Neural progenitor cell (in vitro differentiated cells): ENCODE measurements around the gene TRIM3. TPM values are rescaled to one million over a fixed set of nuclear protein-coding genes. Genes with fewer than 3 reads are reported as not detected.

ENCODE experiments used
- DNase-seq: peaks from one replicate; pipeline ENCODE4 v3.0.0-alpha.2; 2016; ENCODE audit warnings: low spot score
- H2AFZ ChIP-seq: fragments of 200-600 bp; sonication (generic); replicated peaks from 2 replicates; pipeline ENCODE4 v1.6.1; 2016; ENCODE audit warnings: antibody characterized with exemption
- H3F3A ChIP-seq: fragments of 200-600 bp; sonication (generic); 2 replicates; pipeline ENCODE4 v1.6.1; 2016; ENCODE audit warnings: antibody characterized with exemption, low read depth
- H3K27ac ChIP-seq: fragments of 200-600 bp; sonication (generic); 2 replicates; pipeline ENCODE4 v1.5.1; 2016; ENCODE audit warnings: mild to moderate bottlenecking
- H3K27me3 ChIP-seq: fragments of 200-600 bp; sonication (generic); 2 replicates; pipeline ENCODE4 v1.6.1; 2016; ENCODE audit warnings: mild to moderate bottlenecking, moderate library complexity
- H3K36me3 ChIP-seq: fragments of 200-600 bp; sonication (generic); 2 replicates; pipeline ENCODE4 v1.5.1; 2016
- H3K4me1 ChIP-seq: fragments of 200-600 bp; sonication (generic); 2 replicates; pipeline ENCODE4 v1.6.1; 2016; ENCODE audit warnings: mixed run types
- H3K4me2 ChIP-seq: fragments of 200-600 bp; sonication (generic); 2 replicates; pipeline ENCODE4 v1.6.1; 2016
- H3K4me3 ChIP-seq: fragments of 200-600 bp; sonication (generic); 2 replicates; pipeline ENCODE4 v1.5.1; 2016
- H3K79me2 ChIP-seq: fragments of 200-600 bp; sonication (generic); 2 replicates; pipeline ENCODE4 v1.6.1; 2016; ENCODE audit warnings: low read depth
- H3K9ac ChIP-seq: fragments of 200-600 bp; sonication (generic); 2 replicates; pipeline ENCODE4 v1.6.1; 2016
- H3K9me3 ChIP-seq: fragments of 200-600 bp; sonication (generic); 2 replicates; pipeline ENCODE4 v1.5.1; 2016; ENCODE audit warnings: low read depth
- H4K20me1 ChIP-seq: fragments of 200-600 bp; sonication (generic); 2 replicates; pipeline ENCODE4 v1.6.1; 2016; ENCODE audit warnings: low read depth
- H3K27ac Mint-ChIP-seq: 3 replicates; pipeline ENCODE4 v1.8.0; 2021; ENCODE audit warnings: mixed read lengths
- H3K27me3 Mint-ChIP-seq: 2 replicates; pipeline ENCODE4 v1.8.0; 2022; ENCODE audit warnings: low read depth, mild to moderate bottlenecking, inconsistent platforms, moderate library complexity, mixed read lengths; ENCODE audit not compliant: insufficient read depth
- H3K36me3 Mint-ChIP-seq: 3 replicates; pipeline ENCODE4 v1.8.0; 2021; ENCODE audit warnings: mixed read lengths
- H3K4me1 Mint-ChIP-seq: 3 replicates; pipeline ENCODE4 v1.8.0; 2021; ENCODE audit warnings: mixed read lengths
- H3K4me3 Mint-ChIP-seq: 3 replicates; pipeline ENCODE4 v1.8.0; 2021; ENCODE audit warnings: mild to moderate bottlenecking, moderate library complexity, mixed read lengths
- H3K9me3 Mint-ChIP-seq: 3 replicates; pipeline ENCODE4 v1.8.0; 2020; ENCODE audit warnings: mixed read lengths
- CTCF ChIP-seq: fragments of 200-600 bp; sonication (generic); IDR thresholded peaks from 2 replicates; pipeline ENCODE4 v1.5.1; 2017; ENCODE audit warnings: antibody characterized with exemption, mild to moderate bottlenecking
- EZH2 ChIP-seq: fragments of 200-600 bp; sonication (generic); IDR thresholded peaks from 2 replicates; pipeline ENCODE4 v1.6.1; 2017; ENCODE audit warnings: antibody characterized with exemption, mild to moderate bottlenecking, moderate library complexity
- EZH2phosphoT487 ChIP-seq: fragments of 200-600 bp; sonication (generic); IDR thresholded peaks from 2 replicates; pipeline ENCODE4 v1.6.1; 2017; ENCODE audit warnings: antibody characterized with exemption
- total RNA-seq: library from RNA; depleted of rRNA; stranded (reverse); fragments of >200 nt; gene quantifications from 2 replicates; pipeline ENCODE4 v1.2.3, GENCODE V29; 2015; ENCODE audit warnings: low replicate concordance

TRIM3 gene
- total RNA-seq, 1 donor from 2014 or later: 16.1 TPM

GRCh38 chr11:6448574-6448973 is 25.2 kb downstream of the TRIM3 start:
- Histone ChIP-seq H3K79me2 (no peaks in the 10 kb centered on the region), H3K9me3 (no peaks in the 10 kb centered on the region), H4K20me1 (no peaks in the 10 kb centered on the region), H3K4me3 (no peak overlapping the region), H2AFZ (no peak overlapping the region), H3K4me2 (no peak overlapping the region), H3F3A (no peaks in the 10 kb centered on the region), H3K4me1 (no peaks in the 10 kb centered on the region), H3K27me3 (no peaks in the 10 kb centered on the region), H3K27ac (no peak overlapping the region), H3K9ac (no peak overlapping the region), H3K36me3 (no peaks in the 10 kb centered on the region)
- no peaks in the 10 kb centered on the region for H3K9me3 Mint-ChIP-seq
- H3K36me3 Mint-ChIP-seq: no peaks in the 10 kb centered on the region
- H3K27me3 Mint-ChIP-seq: no peaks in the 10 kb centered on the region
- no peak for TF ChIP-seq EZH2
- no peak for TF ChIP-seq CTCF
- no peak for TF ChIP-seq EZH2phosphoT487
- no peaks in the 10 kb centered on the region for H3K4me1 Mint-ChIP-seq
- no peak overlapping the region for H3K27ac Mint-ChIP-seq
- H3K4me3 Mint-ChIP-seq: no peak overlapping the region
- no peak for DNase-seq

GRCh38 chr11:6443269-6444003 is 30.3 kb downstream of the TRIM3 start:
- no peak for TF ChIP-seq EZH2
- TF ChIP-seq CTCF: peak; percentile 82
- H3K27ac ChIP-seq: no peak overlapping the region
- no peak overlapping the region for H3K4me3 ChIP-seq
- no peaks in the 10 kb centered on the region for H3K4me1 ChIP-seq
- peak; percentile 72 for DNase-seq
- Mint-ChIP-seq H3K27ac (no peak overlapping the region), H3K36me3 (no peaks in the 10 kb centered on the region), H3K27me3 (no peaks in the 10 kb centered on the region), H3K4me1 (no peaks in the 10 kb centered on the region), H3K4me3 (no peak overlapping the region), H3K9me3 (no peaks in the 10 kb centered on the region)
- H3F3A ChIP-seq: no peaks in the 10 kb centered on the region
- peak overlapping the region; percentile 79 for H2AFZ ChIP-seq
- H3K9ac ChIP-seq: no peak overlapping the region
- no peak overlapping the region for H3K4me2 ChIP-seq
- no peaks in the 10 kb centered on the region for H3K27me3 ChIP-seq
- H3K36me3 ChIP-seq: no peaks in the 10 kb centered on the region
- no peaks in the 10 kb centered on the region for H4K20me1 ChIP-seq
- H3K79me2 ChIP-seq: no peaks in the 10 kb centered on the region
- no peaks in the 10 kb centered on the region for H3K9me3 ChIP-seq

- no peaks in the 10 kb centered on the region for H3K9me3 ChIP-seq
- Mint-ChIP-seq H3K36me3 (no peaks in the 10 kb centered on the region), H3K9me3 (no peaks in the 10 kb centered on the region), H3K4me3 (no peak overlapping the region), H3K4me1 (no peaks in the 10 kb centered on the region), H3K27me3 (no peaks in the 10 kb centered on the region), H3K27ac (no peak overlapping the region)
- H3K4me2 ChIP-seq: no peak overlapping the region
- H3K9ac ChIP-seq: no peak overlapping the region
- H3K27ac ChIP-seq: no peak overlapping the region
- no peak overlapping the region for H2AFZ ChIP-seq
- no peaks in the 10 kb centered on the region for H3K36me3 ChIP-seq
- no peaks in the 10 kb centered on the region for H3K79me2 ChIP-seq
- no peak for DNase-seq
- H4K20me1 ChIP-seq: no peaks in the 10 kb centered on the region
- no peaks in the 10 kb centered on the region for H3F3A ChIP-seq
- H3K27me3 ChIP-seq: no peaks in the 10 kb centered on the region
- H3K4me3 ChIP-seq: no peak overlapping the region
- TF ChIP-seq EZH2 (no peak), CTCF (no peak), EZH2phosphoT487 (no peak)
- no peaks in the 10 kb centered on the region for H3K4me1 ChIP-seq
Measured at GRCh38 chr11:6442441-6442840, 31.3 kb downstream of the TRIM3 start.
